ENCODE data around the gene TOX2. TPM values are rescaled to one million over a fixed set of nuclear protein-coding genes. Genes with fewer than 3 reads are reported as not detected.

TOX2 gene
- total RNA-seq, 2 experiments from 2014 or later = 0.23 TPM; not detected in 1

DNA sequence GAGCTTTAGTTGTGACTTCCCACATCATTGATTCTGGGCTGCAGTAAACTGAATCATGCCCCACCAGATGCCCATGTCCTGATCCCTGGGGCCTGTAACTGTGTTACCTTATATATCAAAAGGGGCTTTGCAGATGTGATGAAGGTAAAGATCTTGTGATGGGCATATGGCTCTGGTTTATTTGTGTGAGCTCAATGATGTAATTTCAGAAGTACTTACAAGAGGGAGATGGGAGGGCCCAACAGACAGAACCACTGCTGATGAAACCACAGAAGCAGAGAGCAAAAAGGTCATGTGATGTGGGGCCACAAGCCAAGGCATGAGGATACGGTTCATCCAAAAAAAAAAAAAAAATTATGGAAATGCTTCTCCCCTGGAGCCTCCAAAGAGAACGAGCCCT lies 118.7 kb downstream of the TOX2 start:
- Histone ChIP-seq H3K9me3 (ENCODE audit: low read length) (no peaks in the 10 kb centered on the region), H3K4me2 (ENCODE audit: low read length) (no peak overlapping the region), H3K9me2 (ENCODE audit: insufficient read depth, low read length) (no peaks in the 10 kb centered on the region), H2AFZ (ENCODE audit: low read length) (no peak overlapping the region), H3K4me1 (ENCODE audit: insufficient read depth, low read length, poor library complexity, severe bottlenecking) (no peaks in the 10 kb centered on the region), H4K20me1 (ENCODE audit: insufficient read depth, low read length) (no peaks in the 10 kb centered on the region), H3K79me2 (ENCODE audit: insufficient read depth, low read depth, low read length) (no peaks in the 10 kb centered on the region), H3K36me3 (ENCODE audit: insufficient read depth, low read length) (no peaks in the 10 kb centered on the region), H3K27ac (ENCODE audit: low read depth, low read length, poor library complexity, severe bottlenecking) (no peak overlapping the region), H3K4me3 (ENCODE audit: low read depth, low read length, poor library complexity, severe bottlenecking) (no peak overlapping the region)
- BruUV-seq (replicated peaks) = no TSS peak
- TF ChIP-seq CTCF (conservative IDR thresholded peaks at IDR 0.05; ENCODE audit: low read length) = no peak
- TF ChIP-seq EZH2phosphoT487 (IDR thresholded peaks at IDR 0.05; ENCODE audit: borderline replicate concordance, low read depth, low read length) = no peak
- intact Hi-C loops (cut with micrococcal nuclease; ENCODE audit: unreplicated experiment) = no loop called here
- DNase-seq (ENCODE audit: low spot score) = no peak
- POLR2A ChIA-PET = interaction anchor here (0.6 kb wide), 1 partner anchor 94 kb away, joined by 4 read pairs; no protein-coding TSS in a partner anchor
- CTCF ChIA-PET (ENCODE audit: unreplicated experiment) = no interaction called here

- TF ChIP-seq CTCF (conservative IDR thresholded peaks at IDR 0.05; ENCODE audit: low read length) (no peak), EZH2phosphoT487 (IDR thresholded peaks at IDR 0.05; ENCODE audit: borderline replicate concordance, low read depth, low read length) (no peak)
- intact Hi-C loops (cut with micrococcal nuclease; ENCODE audit: unreplicated experiment) = no loop called here
- H3K4me3 ChIP-seq (ENCODE audit: low read depth, low read length, poor library complexity, severe bottlenecking) = no peak overlapping the region
- no peaks in the 10 kb centered on the region for H3K9me3 ChIP-seq (ENCODE audit: low read length)
- H3K36me3 ChIP-seq (ENCODE audit: insufficient read depth, low read length) = no peaks in the 10 kb centered on the region
- no peaks in the 10 kb centered on the region for H3K4me1 ChIP-seq (ENCODE audit: insufficient read depth, low read length, poor library complexity, severe bottlenecking)
- no peak for DNase-seq (ENCODE audit: low spot score)
- no peaks in the 10 kb centered on the region for H3K79me2 ChIP-seq (ENCODE audit: insufficient read depth, low read depth, low read length)
- BruUV-seq (replicated peaks) = no TSS peak
- H4K20me1 ChIP-seq (ENCODE audit: insufficient read depth, low read length) = no peaks in the 10 kb centered on the region
- CTCF ChIA-PET (ENCODE audit: unreplicated experiment) = no interaction called here
- no peaks in the 10 kb centered on the region for H3K9me2 ChIP-seq (ENCODE audit: insufficient read depth, low read length)
- no peak overlapping the region for H3K27ac ChIP-seq (ENCODE audit: low read depth, low read length, poor library complexity, severe bottlenecking)
- POLR2A ChIA-PET = no interaction called here
- no peak overlapping the region for H3K4me2 ChIP-seq (ENCODE audit: low read length)
- no peak overlapping the region for H2AFZ ChIP-seq (ENCODE audit: low read length)
These were observed 119.2 kb downstream of the TOX2 start for GRCh38 chr20:44033873-44034272.

GRCh38 chr20:44034451-44034850 lies 119.8 kb downstream of the TOX2 start:
- TF ChIP-seq EZH2phosphoT487 (IDR thresholded peaks at IDR 0.05; ENCODE audit: borderline replicate concordance, low read depth, low read length) (no peak), CTCF (conservative IDR thresholded peaks at IDR 0.05; ENCODE audit: low read length) (no peak)
- no peaks in the 10 kb centered on the region for H3K79me2 ChIP-seq (ENCODE audit: insufficient read depth, low read depth, low read length)
- POLR2A ChIA-PET = interaction anchor here (0.6 kb wide), 1 partner anchor 544 kb away, joined by 7 read pairs; no protein-coding TSS in a partner anchor
- no peak for DNase-seq (ENCODE audit: low spot score)
- intact Hi-C loops (cut with micrococcal nuclease; ENCODE audit: unreplicated experiment) = no loop called here
- H3K4me1 ChIP-seq (ENCODE audit: insufficient read depth, low read length, poor library complexity, severe bottlenecking) = no peaks in the 10 kb centered on the region
- no peak overlapping the region for H2AFZ ChIP-seq (ENCODE audit: low read length)
- no peak overlapping the region for H3K4me3 ChIP-seq (ENCODE audit: low read depth, low read length, poor library complexity, severe bottlenecking)
- no peak overlapping the region for H3K4me2 ChIP-seq (ENCODE audit: low read length)
- CTCF ChIA-PET (ENCODE audit: unreplicated experiment) = no interaction called here
- H4K20me1 ChIP-seq (ENCODE audit: insufficient read depth, low read length) = no peaks in the 10 kb centered on the region
- H3K9me3 ChIP-seq (ENCODE audit: low read length) = no peaks in the 10 kb centered on the region
- H3K27ac ChIP-seq (ENCODE audit: low read depth, low read length, poor library complexity, severe bottlenecking) = no peak overlapping the region
- no peaks in the 10 kb centered on the region for H3K36me3 ChIP-seq (ENCODE audit: insufficient read depth, low read length)
- no TSS peak for BruUV-seq (replicated peaks)
- no peaks in the 10 kb centered on the region for H3K9me2 ChIP-seq (ENCODE audit: insufficient read depth, low read length)
